HG03095 (cell line): ENCODE data around the gene RLF.

ENCODE experiments used
- ATAC-seq: cut with Tn5 transposase; IDR thresholded peaks from one replicate; pipeline ENCODE4 v1.9.1; 2021; ENCODE audit warnings: moderate library complexity; ENCODE audit not compliant: unreplicated experiment

RLF gene

DNA sequence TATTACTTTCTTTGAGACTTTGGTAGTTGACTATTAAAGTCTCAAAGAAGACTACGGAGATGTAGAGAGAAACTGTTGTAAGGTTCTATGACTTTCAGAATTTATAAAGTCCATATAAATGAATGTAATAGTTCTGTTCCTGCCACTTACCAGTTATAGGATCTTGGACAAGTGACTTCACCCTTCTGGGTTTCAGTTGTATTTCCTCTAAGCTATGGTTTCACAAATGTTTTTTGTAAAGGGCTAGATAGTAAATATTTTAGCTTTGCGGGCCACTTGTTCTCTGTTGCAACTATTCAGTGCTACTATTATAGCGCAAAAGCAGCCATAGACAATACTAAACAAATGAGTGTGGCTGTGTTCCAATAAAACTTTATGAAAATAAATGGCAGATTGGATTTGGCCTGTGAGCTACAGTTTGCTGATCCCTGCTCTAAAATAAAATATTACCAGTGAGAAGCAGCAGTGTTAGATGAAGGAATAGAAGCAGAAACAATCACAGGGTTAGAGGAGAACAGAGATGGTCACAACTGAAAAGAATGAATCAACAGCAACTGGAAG is 111.5 kb downstream of the RLF start:
- no peak for ATAC-seq

DNA sequence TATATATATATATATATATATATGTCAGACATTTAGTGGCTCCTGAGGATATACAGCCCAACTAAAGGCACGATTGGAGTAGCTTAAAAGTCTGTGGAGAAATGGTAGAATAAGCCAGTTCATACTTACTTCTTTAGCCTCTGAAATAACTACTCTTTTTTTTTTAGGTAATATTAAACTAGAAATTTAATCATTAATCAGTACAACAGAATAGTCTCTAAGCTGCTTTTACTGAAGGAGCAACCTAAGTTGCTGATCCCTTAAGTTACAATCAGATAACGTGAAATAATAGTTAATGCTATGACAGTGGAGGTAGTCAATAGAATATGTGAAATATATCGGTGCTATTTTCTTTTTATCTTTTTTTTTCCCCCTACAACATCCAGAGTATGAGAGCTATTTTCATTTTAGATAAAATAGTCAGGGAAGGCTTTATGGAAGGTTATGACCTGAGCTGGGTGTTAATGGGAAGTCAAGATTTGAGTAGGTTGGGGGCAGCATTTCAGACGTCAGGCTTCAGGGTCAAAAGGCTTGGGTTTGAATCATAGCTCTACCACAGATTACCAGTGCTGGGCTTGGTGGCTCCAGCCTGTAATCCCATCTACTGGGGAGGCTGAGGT is 112.5 kb downstream of the RLF start:
- no peak for ATAC-seq

DNA sequence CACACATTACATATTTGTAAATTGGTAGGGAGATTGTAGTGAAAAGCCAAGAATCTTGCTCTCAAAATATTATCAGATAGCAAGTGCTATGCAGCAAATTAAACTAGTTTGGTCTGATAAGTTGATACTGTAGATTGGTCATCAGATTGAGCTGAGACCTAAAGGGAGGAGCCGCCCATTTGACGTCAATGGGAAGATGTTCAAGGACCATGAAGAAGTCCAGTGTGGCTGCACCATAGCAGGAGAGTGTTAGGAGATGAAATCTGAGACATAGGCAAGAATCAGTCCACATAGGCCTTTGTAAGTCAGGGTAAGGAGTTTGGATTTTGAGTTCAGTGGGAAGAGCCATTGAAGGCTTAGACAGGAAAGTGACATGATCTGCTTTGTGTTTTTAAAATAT is 113.1 kb downstream of the RLF start:
- no peak for ATAC-seq

DNA sequence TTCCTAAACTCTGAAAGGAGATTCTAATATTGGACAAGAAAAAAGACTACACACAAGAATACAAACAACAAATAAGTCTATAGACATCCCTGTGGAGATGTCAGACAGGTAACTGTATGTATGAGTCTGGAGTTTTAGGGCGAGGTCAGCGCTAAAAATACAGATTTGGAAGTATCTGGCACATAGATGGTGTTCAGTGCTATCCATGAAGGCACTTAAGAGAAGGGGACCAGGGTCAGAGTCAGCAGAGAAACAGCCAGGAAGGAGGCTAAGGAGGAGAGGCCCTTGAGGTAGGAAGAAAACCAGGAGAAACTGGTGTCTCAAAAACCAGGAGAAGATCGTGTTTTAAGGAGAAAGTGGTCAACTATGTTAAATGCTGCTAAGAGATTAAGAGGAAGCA is 114.9 kb downstream of the RLF start:
- no peak for ATAC-seq

DNA sequence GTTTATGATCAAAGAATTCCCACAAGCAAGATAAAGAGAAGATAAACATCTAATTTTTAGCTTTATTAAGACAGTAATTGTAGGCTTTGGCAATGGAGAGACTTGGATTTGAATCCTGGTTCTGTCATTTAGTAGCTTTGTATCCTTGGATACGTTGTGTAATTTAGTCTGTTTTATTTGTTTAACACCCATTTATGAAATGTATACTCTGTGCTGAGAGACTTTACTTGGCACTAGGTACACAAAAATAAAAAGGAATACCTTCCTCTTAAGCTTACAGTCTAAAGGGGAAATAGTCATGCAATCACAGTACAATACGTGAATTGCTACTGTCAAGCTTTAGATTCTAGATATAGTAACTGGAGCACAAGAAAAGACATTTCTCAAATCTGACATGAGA is 120.7 kb downstream of the RLF start:
- ATAC-seq = no peak
